ENCODE data around the gene CHEK2.

- TF ChIP-seq CHD4 (IDR thresholded peaks at IDR 0.05): no peak
- TF ChIP-seq HCFC1 (IDR thresholded peaks at IDR 0.05; ENCODE audit: low read length): no peak
- no peak for TF ChIP-seq TAF1 (IDR thresholded peaks at IDR 0.05; ENCODE audit: borderline replicate concordance, low read depth, low read length)
- no peak for TF ChIP-seq CTCF (IDR thresholded peaks at IDR 0.05 in 2 of 3, conservative IDR thresholded peaks at IDR 0.05 in 1 of 3; ENCODE audit: control insufficient read depth in 2 of 3, extremely low read depth in 1 of 3, insufficient read depth in 1 of 3, low read depth in 3 of 3, low read length in 3 of 3)
- TF ChIP-seq SRF (IDR thresholded peaks at IDR 0.05; ENCODE audit: low read depth in 2 of 2, low read length in 2 of 2): no peak
- no peak for TF ChIP-seq SREBF1 (IDR thresholded peaks at IDR 0.05; ENCODE audit: low read length)
- no peak for TF ChIP-seq ZNF24 (IDR thresholded peaks at IDR 0.05)
- no peak for TF ChIP-seq FOXM1 (IDR thresholded peaks at IDR 0.05; ENCODE audit: low read depth, low read length)
- TF ChIP-seq EGR1 (IDR thresholded peaks at IDR 0.05; ENCODE audit: borderline replicate concordance in 1 of 2, low read depth in 2 of 2, low read length in 2 of 2): no peak
- TF ChIP-seq BCL11A (IDR thresholded peaks at IDR 0.05; ENCODE audit: low read depth, low read length): no peak
- TF ChIP-seq REST (IDR thresholded peaks at IDR 0.05; ENCODE audit: low read depth, low read length): no peak
Measured at GRCh38 chr22:28774378-28774777, 32.8 kb upstream of the CHEK2 start.

Measured in GM12878 (cell line).